HL-60 (cell line): ENCODE measurements around the gene OR6V1.
"Not testable (repeated sequence)": the region's sequence is repeated elsewhere in the genome, so short reads cannot be mapped to it uniquely, and the experiment has no call there.

Experiments used
- DNase-seq, 2 experiments: peaks; one replicate each; pipeline ENCODE4 v3.0.0-alpha.2; 2010 to 2020; ENCODE audit warnings: low read depth in 1 of 2, low spot score in 1 of 2
- H3K27ac ChIP-seq: fragments of 250-450 bp; sonication (Bioruptor Pico); replicated peaks from 2 replicates; pipeline ENCODE4 v1.5.1; 2020; ENCODE audit warnings: mild to moderate bottlenecking, moderate library complexity
- H3K27me3 ChIP-seq: fragments of 250-450 bp; sonication (Bioruptor Pico); 2 replicates; pipeline ENCODE4 v1.5.1; 2021; ENCODE audit warnings: mild to moderate bottlenecking, moderate library complexity; ENCODE audit not compliant: insufficient read depth, poor library complexity, severe bottlenecking
- H3K4me3 ChIP-seq: replicated peaks from 2 replicates; pipeline ENCODE4 v1.5.1; 2011; ENCODE audit warnings: mild to moderate bottlenecking, control low read depth, low read length; ENCODE audit not compliant: insufficient read depth
- GABPA ChIP-seq: IDR thresholded peaks from 2 replicates; pipeline ENCODE4 v1.6.1; 2012; ENCODE audit warnings: low read depth
- POLR2AphosphoS5 ChIP-seq: IDR thresholded peaks from 2 replicates; pipeline ENCODE4 v1.6.1; 2012; ENCODE audit warnings: low read depth
- SPI1 ChIP-seq: IDR thresholded peaks from 2 replicates; pipeline ENCODE4 v1.6.1; 2012; ENCODE audit warnings: low read depth, mild to moderate bottlenecking, borderline replicate concordance
- TF ChIP-seq, protein P1 (sequence below): IDR thresholded peaks from 2 replicates; pipeline ENCODE4 v1.6.1; 2012; ENCODE audit warnings: low read depth; ENCODE audit not compliant: insufficient replicate concordance
- TF ChIP-seq, protein P2 (sequence below): IDR thresholded peaks from one replicate; pipeline ENCODE4 v1.5.1; 2011; ENCODE audit warnings: low read length, control low read depth, inconsistent platforms; ENCODE audit not compliant: insufficient read depth

OR6V1 gene

DNA sequence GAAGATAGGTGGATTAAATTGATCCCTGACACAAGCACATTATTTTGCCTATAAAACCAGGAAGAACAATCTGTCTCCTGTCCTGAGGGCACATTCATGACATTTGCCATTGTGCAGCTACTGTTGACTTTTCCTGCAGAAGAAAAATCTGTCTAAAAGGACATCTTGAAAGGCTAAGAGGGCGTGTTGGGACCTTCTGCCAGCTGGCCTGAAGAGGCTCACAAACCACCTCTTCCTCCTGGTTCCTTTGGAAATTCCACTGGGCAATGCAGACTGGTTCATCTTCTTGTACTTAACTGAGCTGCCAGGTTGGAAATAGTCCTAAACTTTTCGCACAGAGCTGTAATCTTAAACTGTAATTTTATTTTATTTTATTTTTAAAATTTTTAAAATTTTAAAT lies 44.0 kb downstream of the OR6V1 start:
- Histone ChIP-seq H3K27ac (no peak overlapping the region), H3K4me3 (no peak overlapping the region), H3K27me3 (no peaks in the 10 kb centered on the region)
- no peak for DNase-seq
- TF ChIP-seq, protein P1, sequence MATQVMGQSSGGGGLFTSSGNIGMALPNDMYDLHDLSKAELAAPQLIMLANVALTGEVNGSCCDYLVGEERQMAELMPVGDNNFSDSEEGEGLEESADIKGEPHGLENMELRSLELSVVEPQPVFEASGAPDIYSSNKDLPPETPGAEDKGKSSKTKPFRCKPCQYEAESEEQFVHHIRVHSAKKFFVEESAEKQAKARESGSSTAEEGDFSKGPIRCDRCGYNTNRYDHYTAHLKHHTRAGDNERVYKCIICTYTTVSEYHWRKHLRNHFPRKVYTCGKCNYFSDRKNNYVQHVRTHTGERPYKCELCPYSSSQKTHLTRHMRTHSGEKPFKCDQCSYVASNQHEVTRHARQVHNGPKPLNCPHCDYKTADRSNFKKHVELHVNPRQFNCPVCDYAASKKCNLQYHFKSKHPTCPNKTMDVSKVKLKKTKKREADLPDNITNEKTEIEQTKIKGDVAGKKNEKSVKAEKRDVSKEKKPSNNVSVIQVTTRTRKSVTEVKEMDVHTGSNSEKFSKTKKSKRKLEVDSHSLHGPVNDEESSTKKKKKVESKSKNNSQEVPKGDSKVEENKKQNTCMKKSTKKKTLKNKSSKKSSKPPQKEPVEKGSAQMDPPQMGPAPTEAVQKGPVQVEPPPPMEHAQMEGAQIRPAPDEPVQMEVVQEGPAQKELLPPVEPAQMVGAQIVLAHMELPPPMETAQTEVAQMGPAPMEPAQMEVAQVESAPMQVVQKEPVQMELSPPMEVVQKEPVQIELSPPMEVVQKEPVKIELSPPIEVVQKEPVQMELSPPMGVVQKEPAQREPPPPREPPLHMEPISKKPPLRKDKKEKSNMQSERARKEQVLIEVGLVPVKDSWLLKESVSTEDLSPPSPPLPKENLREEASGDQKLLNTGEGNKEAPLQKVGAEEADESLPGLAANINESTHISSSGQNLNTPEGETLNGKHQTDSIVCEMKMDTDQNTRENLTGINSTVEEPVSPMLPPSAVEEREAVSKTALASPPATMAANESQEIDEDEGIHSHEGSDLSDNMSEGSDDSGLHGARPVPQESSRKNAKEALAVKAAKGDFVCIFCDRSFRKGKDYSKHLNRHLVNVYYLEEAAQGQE: no peak
- TF ChIP-seq, protein P2, sequence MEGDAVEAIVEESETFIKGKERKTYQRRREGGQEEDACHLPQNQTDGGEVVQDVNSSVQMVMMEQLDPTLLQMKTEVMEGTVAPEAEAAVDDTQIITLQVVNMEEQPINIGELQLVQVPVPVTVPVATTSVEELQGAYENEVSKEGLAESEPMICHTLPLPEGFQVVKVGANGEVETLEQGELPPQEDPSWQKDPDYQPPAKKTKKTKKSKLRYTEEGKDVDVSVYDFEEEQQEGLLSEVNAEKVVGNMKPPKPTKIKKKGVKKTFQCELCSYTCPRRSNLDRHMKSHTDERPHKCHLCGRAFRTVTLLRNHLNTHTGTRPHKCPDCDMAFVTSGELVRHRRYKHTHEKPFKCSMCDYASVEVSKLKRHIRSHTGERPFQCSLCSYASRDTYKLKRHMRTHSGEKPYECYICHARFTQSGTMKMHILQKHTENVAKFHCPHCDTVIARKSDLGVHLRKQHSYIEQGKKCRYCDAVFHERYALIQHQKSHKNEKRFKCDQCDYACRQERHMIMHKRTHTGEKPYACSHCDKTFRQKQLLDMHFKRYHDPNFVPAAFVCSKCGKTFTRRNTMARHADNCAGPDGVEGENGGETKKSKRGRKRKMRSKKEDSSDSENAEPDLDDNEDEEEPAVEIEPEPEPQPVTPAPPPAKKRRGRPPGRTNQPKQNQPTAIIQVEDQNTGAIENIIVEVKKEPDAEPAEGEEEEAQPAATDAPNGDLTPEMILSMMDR: no peak
- no peak for TF ChIP-seq GABPA
- no peak for TF ChIP-seq POLR2AphosphoS5
- no peak for TF ChIP-seq SPI1

DNA sequence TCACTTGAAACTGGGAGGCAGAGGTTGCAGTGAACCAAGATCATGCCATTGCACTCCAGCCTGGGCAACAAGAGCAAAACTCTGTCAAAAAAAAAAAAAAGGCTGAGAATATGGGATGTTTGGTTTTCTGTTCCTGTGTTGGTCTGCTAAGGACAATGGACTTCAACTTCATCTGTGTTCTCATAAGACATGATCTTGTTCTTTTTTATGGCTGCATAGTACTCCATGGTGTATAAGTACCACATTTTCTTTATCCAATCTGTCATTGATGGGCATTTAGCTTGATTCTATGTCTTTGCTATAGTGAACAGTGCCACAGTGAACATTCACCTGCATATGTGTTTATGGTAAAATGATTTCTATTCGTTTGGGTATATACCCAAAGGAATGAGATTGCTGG lies 47.4 kb downstream of the OR6V1 start:
- H3K27me3 ChIP-seq, H3K4me3 ChIP-seq, H3K27ac ChIP-seq, DNase-seq: not testable (repeated sequence)
